ENCODE data around the gene ZNF831. TPM values are rescaled to one million over a fixed set of nuclear protein-coding genes. Genes with fewer than 3 reads are reported as not detected.

ZNF831 gene
- total RNA-seq, 1 experiment from 2014 or later: 0.04 TPM

DNA sequence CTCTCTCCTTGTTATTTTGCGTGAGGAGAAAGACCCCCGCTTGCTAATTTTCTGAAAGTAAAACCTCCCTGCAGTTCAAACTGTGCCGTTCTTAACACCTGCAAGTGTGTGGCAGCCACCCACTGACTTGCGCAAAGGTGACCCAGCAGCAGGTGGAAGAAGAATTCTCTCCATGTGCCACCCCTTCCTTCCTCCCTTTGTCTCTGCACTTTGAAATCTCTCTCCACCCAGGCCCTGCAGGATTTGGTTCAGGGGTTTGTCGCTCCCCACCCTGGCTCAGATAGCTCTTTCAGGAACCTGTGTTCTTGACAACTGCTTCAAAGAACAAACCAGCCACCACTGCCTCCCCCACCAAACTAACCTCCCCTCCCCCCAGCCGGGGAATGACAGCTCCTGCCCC is 41.4 kb downstream of the ZNF831 start:
- Mint-ChIP-seq H3K4me3 (no peak overlapping the region), H3K27ac (no peak overlapping the region), H3K36me3 (no peaks in the 10 kb centered on the region), H3K9me3 (0 out of 2 replicates have a peak, but pooled peaks cover 1% of the 10 kb centered on the region), H3K4me1 (peaks cover 41% of the 10 kb centered on the region), H3K27me3 (ENCODE audit: low read depth) (peaks cover 20% of the 10 kb centered on the region)
- TF ChIP-seq CREB1 (CRISPR knock-in tag; IDR thresholded peaks at IDR 0.05): no peak
- TF ChIP-seq, protein P1, sequence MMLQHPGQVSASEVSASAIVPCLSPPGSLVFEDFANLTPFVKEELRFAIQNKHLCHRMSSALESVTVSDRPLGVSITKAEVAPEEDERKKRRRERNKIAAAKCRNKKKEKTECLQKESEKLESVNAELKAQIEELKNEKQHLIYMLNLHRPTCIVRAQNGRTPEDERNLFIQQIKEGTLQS (CRISPR knock-in tag; conservative IDR thresholded peaks at IDR 0.05): no peak
- CTCF ChIA-PET: interaction anchor here (0.9 to 2.1 kb wide), 6 partner anchors 17 to 335 kb away, joined by 3 to 9 read pairs (median 4); no protein-coding TSS in a partner anchor
- ATAC-seq (no peak), DNase-seq (ENCODE audit: low spot score) (no peak)
- POLR2A ChIA-PET: no interaction called here

DNA sequence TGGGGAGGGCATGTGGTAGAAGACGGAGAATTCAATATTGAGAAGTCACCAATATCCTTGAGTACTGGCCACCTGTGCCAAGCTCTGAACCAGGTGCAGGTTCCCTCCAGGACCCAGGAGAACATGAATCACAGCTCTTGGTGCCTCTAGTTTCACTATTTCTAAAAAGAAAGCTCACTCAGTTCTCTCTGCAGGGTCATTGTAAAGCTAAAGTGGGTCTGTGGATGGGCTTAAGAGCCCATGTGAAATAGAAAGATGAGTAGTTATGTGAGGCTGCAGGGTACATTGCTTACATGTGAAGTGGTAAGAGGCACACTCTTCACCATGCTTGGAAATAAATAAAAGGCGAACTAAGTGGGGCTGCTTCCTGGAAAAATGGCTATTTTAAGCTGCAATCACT is 43.6 kb downstream of the ZNF831 start:
- Mint-ChIP-seq H3K4me1 (peaks cover 31% of the 10 kb centered on the region), H3K9me3 (no peaks in the 10 kb centered on the region), H3K27ac (no peak overlapping the region), H3K4me3 (no peak overlapping the region), H3K36me3 (no peaks in the 10 kb centered on the region), H3K27me3 (ENCODE audit: low read depth) (peaks cover 20% of the 10 kb centered on the region)
- TF ChIP-seq ZNF416 (CRISPR knock-in tag; IDR thresholded peaks at IDR 0.05): no peak
- no peak for TF ChIP-seq GTF2I (CRISPR knock-in tag; conservative IDR thresholded peaks at IDR 0.05)
- TF ChIP-seq JUN (CRISPR knock-in tag; IDR thresholded peaks at IDR 0.05): no peak
- no peak for TF ChIP-seq OVOL2 (CRISPR knock-in tag; IDR thresholded peaks at IDR 0.05; ENCODE audit: borderline replicate concordance)
- TF ChIP-seq, protein P2, sequence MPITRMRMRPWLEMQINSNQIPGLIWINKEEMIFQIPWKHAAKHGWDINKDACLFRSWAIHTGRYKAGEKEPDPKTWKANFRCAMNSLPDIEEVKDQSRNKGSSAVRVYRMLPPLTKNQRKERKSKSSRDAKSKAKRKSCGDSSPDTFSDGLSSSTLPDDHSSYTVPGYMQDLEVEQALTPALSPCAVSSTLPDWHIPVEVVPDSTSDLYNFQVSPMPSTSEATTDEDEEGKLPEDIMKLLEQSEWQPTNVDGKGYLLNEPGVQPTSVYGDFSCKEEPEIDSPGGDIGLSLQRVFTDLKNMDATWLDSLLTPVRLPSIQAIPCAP (CRISPR knock-in tag; IDR thresholded peaks at IDR 0.05): no peak
- DNase-seq (ENCODE audit: low spot score) (no peak), ATAC-seq (no peak)
- POLR2A ChIA-PET: interaction anchor here (0.6 kb wide), 1 partner anchor 14 kb away, joined by 14 read pairs; no protein-coding TSS in a partner anchor
- CTCF ChIA-PET: interaction anchor here (0.6 to 3.6 kb wide), 54 partner anchors 9 to 726 kb away, joined by 3 to 68 read pairs (median 5); partner anchors contain the start of genes ATP5F1E, GNAS, PRELID3B and STX16

DNA sequence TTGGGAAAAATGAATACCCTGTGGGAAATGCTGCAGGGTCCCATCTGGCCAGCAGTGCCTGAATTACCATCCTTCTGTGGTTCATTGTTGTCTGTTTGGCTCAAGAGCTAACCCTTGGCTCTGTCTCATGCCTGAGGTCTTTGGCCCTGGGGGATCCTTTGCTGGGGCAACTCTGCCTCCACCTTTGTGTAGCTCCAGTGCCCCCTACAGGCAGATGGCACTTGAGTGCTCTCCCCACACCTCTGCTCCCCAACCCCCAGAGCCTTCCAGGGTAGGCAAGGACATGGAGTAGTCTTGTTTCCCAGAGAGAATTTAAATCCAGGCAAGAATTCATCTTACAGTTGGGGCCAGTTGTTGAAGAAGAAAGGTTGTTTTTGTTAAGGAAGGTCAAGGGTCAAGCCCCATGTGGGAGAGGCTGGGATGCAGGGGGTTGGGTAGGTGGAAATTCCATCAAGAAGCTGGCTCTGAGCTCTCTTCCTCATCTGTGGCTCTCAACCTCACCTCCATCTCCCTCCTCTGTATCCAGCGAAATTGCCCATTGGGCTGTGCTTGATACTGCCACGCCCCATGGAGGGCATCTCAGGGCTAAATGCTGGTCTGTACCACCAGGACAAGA is 44.2 kb downstream of the ZNF831 start:
- no peaks in the 10 kb centered on the region for H3K36me3 Mint-ChIP-seq
- TF ChIP-seq, protein P3, sequence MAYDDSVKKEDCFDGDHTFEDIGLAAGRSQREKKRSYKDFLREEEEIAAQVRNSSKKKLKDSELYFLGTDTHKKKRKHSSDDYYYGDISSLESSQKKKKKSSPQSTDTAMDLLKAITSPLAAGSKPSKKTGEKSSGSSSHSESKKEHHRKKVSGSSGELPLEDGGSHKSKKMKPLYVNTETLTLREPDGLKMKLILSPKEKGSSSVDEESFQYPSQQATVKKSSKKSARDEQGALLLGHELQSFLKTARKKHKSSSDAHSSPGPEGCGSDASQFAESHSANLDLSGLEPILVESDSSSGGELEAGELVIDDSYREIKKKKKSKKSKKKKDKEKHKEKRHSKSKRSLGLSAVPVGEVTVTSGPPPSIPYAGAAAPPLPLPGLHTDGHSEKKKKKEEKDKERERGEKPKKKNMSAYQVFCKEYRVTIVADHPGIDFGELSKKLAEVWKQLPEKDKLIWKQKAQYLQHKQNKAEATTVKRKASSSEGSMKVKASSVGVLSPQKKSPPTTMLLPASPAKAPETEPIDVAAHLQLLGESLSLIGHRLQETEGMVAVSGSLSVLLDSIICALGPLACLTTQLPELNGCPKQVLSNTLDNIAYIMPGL (CRISPR knock-in tag; IDR thresholded peaks at IDR 0.05): no peak
- TF ChIP-seq, protein P4, sequence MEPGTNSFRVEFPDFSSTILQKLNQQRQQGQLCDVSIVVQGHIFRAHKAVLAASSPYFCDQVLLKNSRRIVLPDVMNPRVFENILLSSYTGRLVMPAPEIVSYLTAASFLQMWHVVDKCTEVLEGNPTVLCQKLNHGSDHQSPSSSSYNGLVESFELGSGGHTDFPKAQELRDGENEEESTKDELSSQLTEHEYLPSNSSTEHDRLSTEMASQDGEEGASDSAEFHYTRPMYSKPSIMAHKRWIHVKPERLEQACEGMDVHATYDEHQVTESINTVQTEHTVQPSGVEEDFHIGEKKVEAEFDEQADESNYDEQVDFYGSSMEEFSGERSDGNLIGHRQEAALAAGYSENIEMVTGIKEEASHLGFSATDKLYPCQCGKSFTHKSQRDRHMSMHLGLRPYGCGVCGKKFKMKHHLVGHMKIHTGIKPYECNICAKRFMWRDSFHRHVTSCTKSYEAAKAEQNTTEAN (CRISPR knock-in tag; IDR thresholded peaks at IDR 0.05): no peak
- TF ChIP-seq, protein P5, sequence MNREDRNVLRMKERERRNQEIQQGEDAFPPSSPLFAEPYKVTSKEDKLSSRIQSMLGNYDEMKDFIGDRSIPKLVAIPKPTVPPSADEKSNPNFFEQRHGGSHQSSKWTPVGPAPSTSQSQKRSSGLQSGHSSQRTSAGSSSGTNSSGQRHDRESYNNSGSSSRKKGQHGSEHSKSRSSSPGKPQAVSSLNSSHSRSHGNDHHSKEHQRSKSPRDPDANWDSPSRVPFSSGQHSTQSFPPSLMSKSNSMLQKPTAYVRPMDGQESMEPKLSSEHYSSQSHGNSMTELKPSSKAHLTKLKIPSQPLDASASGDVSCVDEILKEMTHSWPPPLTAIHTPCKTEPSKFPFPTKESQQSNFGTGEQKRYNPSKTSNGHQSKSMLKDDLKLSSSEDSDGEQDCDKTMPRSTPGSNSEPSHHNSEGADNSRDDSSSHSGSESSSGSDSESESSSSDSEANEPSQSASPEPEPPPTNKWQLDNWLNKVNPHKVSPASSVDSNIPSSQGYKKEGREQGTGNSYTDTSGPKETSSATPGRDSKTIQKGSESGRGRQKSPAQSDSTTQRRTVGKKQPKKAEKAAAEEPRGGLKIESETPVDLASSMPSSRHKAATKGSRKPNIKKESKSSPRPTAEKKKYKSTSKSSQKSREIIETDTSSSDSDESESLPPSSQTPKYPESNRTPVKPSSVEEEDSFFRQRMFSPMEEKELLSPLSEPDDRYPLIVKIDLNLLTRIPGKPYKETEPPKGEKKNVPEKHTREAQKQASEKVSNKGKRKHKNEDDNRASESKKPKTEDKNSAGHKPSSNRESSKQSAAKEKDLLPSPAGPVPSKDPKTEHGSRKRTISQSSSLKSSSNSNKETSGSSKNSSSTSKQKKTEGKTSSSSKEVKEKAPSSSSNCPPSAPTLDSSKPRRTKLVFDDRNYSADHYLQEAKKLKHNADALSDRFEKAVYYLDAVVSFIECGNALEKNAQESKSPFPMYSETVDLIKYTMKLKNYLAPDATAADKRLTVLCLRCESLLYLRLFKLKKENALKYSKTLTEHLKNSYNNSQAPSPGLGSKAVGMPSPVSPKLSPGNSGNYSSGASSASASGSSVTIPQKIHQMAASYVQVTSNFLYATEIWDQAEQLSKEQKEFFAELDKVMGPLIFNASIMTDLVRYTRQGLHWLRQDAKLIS (CRISPR knock-in tag; IDR thresholded peaks at IDR 0.05; ENCODE audit: borderline replicate concordance): no peak
- TF ChIP-seq, protein P6, sequence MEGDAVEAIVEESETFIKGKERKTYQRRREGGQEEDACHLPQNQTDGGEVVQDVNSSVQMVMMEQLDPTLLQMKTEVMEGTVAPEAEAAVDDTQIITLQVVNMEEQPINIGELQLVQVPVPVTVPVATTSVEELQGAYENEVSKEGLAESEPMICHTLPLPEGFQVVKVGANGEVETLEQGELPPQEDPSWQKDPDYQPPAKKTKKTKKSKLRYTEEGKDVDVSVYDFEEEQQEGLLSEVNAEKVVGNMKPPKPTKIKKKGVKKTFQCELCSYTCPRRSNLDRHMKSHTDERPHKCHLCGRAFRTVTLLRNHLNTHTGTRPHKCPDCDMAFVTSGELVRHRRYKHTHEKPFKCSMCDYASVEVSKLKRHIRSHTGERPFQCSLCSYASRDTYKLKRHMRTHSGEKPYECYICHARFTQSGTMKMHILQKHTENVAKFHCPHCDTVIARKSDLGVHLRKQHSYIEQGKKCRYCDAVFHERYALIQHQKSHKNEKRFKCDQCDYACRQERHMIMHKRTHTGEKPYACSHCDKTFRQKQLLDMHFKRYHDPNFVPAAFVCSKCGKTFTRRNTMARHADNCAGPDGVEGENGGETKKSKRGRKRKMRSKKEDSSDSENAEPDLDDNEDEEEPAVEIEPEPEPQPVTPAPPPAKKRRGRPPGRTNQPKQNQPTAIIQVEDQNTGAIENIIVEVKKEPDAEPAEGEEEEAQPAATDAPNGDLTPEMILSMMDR (IDR thresholded peaks at IDR 0.05): peak; percentile 56; the same call in 1 of the 2 replicates
- TF ChIP-seq ZNF138 (CRISPR knock-in tag; conservative IDR thresholded peaks at IDR 0.05) (no peak), ZNF232 (CRISPR knock-in tag; IDR thresholded peaks at IDR 0.05) (no peak), ZNF416 (CRISPR knock-in tag; IDR thresholded peaks at IDR 0.05) (no peak), ZBTB21 (CRISPR knock-in tag; IDR thresholded peaks at IDR 0.05; ENCODE audit: borderline replicate concordance) (no peak), ELF4 (CRISPR knock-in tag; IDR thresholded peaks at IDR 0.05; ENCODE audit: low read depth) (no peak), MXD4 (CRISPR knock-in tag; IDR thresholded peaks at IDR 0.05; ENCODE audit: borderline replicate concordance) (no peak), ETV6 (CRISPR knock-in tag; IDR thresholded peaks at IDR 0.05) (0 out of 2 replicates have a peak, but pooled peaks have one; percentile 26)
- TF ChIP-seq, protein P7, sequence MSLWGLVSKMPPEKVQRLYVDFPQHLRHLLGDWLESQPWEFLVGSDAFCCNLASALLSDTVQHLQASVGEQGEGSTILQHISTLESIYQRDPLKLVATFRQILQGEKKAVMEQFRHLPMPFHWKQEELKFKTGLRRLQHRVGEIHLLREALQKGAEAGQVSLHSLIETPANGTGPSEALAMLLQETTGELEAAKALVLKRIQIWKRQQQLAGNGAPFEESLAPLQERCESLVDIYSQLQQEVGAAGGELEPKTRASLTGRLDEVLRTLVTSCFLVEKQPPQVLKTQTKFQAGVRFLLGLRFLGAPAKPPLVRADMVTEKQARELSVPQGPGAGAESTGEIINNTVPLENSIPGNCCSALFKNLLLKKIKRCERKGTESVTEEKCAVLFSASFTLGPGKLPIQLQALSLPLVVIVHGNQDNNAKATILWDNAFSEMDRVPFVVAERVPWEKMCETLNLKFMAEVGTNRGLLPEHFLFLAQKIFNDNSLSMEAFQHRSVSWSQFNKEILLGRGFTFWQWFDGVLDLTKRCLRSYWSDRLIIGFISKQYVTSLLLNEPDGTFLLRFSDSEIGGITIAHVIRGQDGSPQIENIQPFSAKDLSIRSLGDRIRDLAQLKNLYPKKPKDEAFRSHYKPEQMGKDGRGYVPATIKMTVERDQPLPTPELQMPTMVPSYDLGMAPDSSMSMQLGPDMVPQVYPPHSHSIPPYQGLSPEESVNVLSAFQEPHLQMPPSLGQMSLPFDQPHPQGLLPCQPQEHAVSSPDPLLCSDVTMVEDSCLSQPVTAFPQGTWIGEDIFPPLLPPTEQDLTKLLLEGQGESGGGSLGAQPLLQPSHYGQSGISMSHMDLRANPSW (CRISPR knock-in tag; conservative IDR thresholded peaks at IDR 0.05; ENCODE audit: low read depth): no peak
- peak; percentile 86 for DNase-seq (ENCODE audit: low spot score)
- ATAC-seq: peak; percentile 98
- CTCF ChIA-PET: interaction anchor here (0.6 to 3.6 kb wide), 58 partner anchors 10 to 726 kb away, joined by 3 to 68 read pairs (median 4); partner anchors contain the start of genes ATP5F1E, EDN3, GNAS and PRELID3B
- peak overlapping the region; percentile 60; the same call in 1 of the 2 replicates for H3K27ac Mint-ChIP-seq
- H3K4me1 Mint-ChIP-seq: peaks cover 29% of the 10 kb centered on the region
- peaks cover 20% of the 10 kb centered on the region for H3K27me3 Mint-ChIP-seq (ENCODE audit: low read depth)
- POLR2A ChIA-PET: interaction anchor here (0.6 kb wide), 1 partner anchor 14 kb away, joined by 14 read pairs; no protein-coding TSS in a partner anchor
- no peak overlapping the region for H3K4me3 Mint-ChIP-seq
- H3K9me3 Mint-ChIP-seq: no peaks in the 10 kb centered on the region

Measured in WTC11 (cell line).